Measurements from ENCODE around the gene CPA1. TPM values are rescaled to one million over a fixed set of nuclear protein-coding genes. Genes with fewer than 3 reads are reported as not detected.
A peak's percentile ranks its signal among the peaks of the same experiment; 100 is the strongest.

Gene CPA1
- total and polyA plus RNA-seq, 2 of the 4 experiments (the other 2 are of a cell fraction): not detected

GRCh38 chr7:130417213-130417612 lies 36.9 kb downstream of the CPA1 start:
- Histone ChIP-seq H3K9ac (ENCODE audit: low read depth, low read length) (no peak overlapping the region), H3K79me1 (ENCODE audit: low read depth in 1 of 2, low read length in 2 of 2) (peaks cover 5 to 13% of the 10 kb centered on the region in 2 experiments; a peak in 3 of 4 replicates), H2AFZ (replicated peaks; ENCODE audit: low read length, poor library complexity) (peak overlapping the region; percentile 24), H3K56ac (ENCODE audit: extremely low read depth, insufficient read depth, low read length) (no peak overlapping the region), H2BK5ac (ENCODE audit: low read depth, low read length, poor library complexity, severe bottlenecking) (no peak overlapping the region), H3K4me2 (ENCODE audit: low read depth, low read length) (no peak overlapping the region), H3K4me1 (ENCODE audit: control insufficient read depth, insufficient read depth, low read length) (peaks cover 3% of the 10 kb centered on the region), H3K9me3 (ENCODE audit: control insufficient read depth, insufficient read depth, low read length) (no peaks in the 10 kb centered on the region), H2BK120ac (ENCODE audit: low read depth, low read length) (no peak overlapping the region), H3K4ac (ENCODE audit: low read depth, low read length) (no peak overlapping the region), H2BK20ac (ENCODE audit: low read depth, low read length) (no peak overlapping the region), H2AK5ac (ENCODE audit: low read depth, low read length) (no peak overlapping the region), H3K4me3 (ENCODE audit: insufficient read depth, low read depth, low read length) (no peak overlapping the region), H2BK15ac (ENCODE audit: low read depth, low read length) (no peak overlapping the region), H4K5ac (ENCODE audit: low read depth, low read length) (peak overlapping the region; percentile 72), H3K23ac (ENCODE audit: low read depth, low read length) (no peak overlapping the region), H3K36me3 (ENCODE audit: control insufficient read depth, insufficient read depth, low read length) (no peaks in the 10 kb centered on the region), H4K91ac (ENCODE audit: insufficient read depth, low read depth, low read length) (no peak overlapping the region), H4K8ac (ENCODE audit: low read depth in 2 of 2, low read length in 2 of 2) (peak overlapping the region in 1 of 2 experiments; percentile 27; a peak in 1 of 4 replicates), H4K20me1 (ENCODE audit: insufficient read depth, low read length) (no peaks in the 10 kb centered on the region), H3K14ac (replicated peaks; ENCODE audit: low read depth, low read length) (no peak overlapping the region), H3K27me3 (ENCODE audit: control insufficient read depth, insufficient read depth, low read length) (no peaks in the 10 kb centered on the region), H3K18ac (ENCODE audit: low read depth, low read length) (no peak overlapping the region), H2AK9ac (replicated peaks; ENCODE audit: low read depth, low read length, poor library complexity) (no peak overlapping the region), H3K27ac (ENCODE audit: insufficient read depth, low read length) (no peak overlapping the region), H3K9me1 (ENCODE audit: insufficient read depth, low read length) (peaks cover 9% of the 10 kb centered on the region)
- ChIA-PET CTCF (no interaction called here), POLR2A (ENCODE audit: unreplicated experiment) (no interaction called here)
- DNase-seq: no peak
- ATAC-seq (ENCODE audit: low read depth): no peak
- intact Hi-C loops (cut with micrococcal nuclease): no loop called here
- in situ Hi-C loops (cut with MboI; ENCODE audit: low sequenced_read_pairs): no loop called here
- no CpG with 5 or more reads among the region's 5 CpGs for WGBS, 2 experiments (ENCODE audit: extremely low coverage in 2 of 2, insufficient read length in 1 of 2)
- BruUV-seq (replicated peaks): no TSS peak
- dilution Hi-C loops (cut with HindIII; ENCODE audit: low sequenced_read_pairs, unreplicated experiment): no loop called here
- TF ChIP-seq ELK1 (IDR thresholded peaks at IDR 0.05; ENCODE audit: borderline replicate concordance, low read depth, low read length) (no peak), RFX5 (IDR thresholded peaks at IDR 0.05; ENCODE audit: low read depth, low read length) (no peak), RCOR1 (IDR thresholded peaks at IDR 0.05; ENCODE audit: insufficient replicate concordance, low read length) (no peak), RAD21 (IDR thresholded peaks at IDR 0.05; ENCODE audit: low read length) (no peak), MAZ (IDR thresholded peaks at IDR 0.05; ENCODE audit: borderline replicate concordance, low read depth, low read length) (no peak), NFE2L2 (IDR thresholded peaks at IDR 0.05; ENCODE audit: low read depth, low read length) (no peak), USF2 (IDR thresholded peaks at IDR 0.05; ENCODE audit: low read depth, low read length) (no peak), POLR2A (IDR thresholded peaks at IDR 0.05; ENCODE audit: low read depth, low read length) (no peak), CTCF (conservative IDR thresholded peaks at IDR 0.05; ENCODE audit: low read depth, low read length) (no peak), FOS (IDR thresholded peaks at IDR 0.05; ENCODE audit: low read depth, low read length) (no peak), CEBPB (IDR thresholded peaks at IDR 0.05; ENCODE audit: low read depth, low read length) (no peak), MAFK (IDR thresholded peaks at IDR 0.05; ENCODE audit: low read depth, low read length) (no peak), BHLHE40 (IDR thresholded peaks at IDR 0.05; ENCODE audit: low read depth, low read length) (no peak), MXI1 (IDR thresholded peaks at IDR 0.05; ENCODE audit: borderline replicate concordance, low read depth, low read length) (no peak), CHD1 (IDR thresholded peaks at IDR 0.05; ENCODE audit: low read depth, low read length) (no peak), SMC3 (IDR thresholded peaks at IDR 0.05; ENCODE audit: low read depth, low read length) (no peak)

Measured in IMR-90 (cell line).